ENCODE data around the gene KMT5B.

- TF ChIP-seq CTCF (IDR thresholded peaks at IDR 0.05): no peak
- no peak for TF ChIP-seq POLR2A (IDR thresholded peaks at IDR 0.05)
- TF ChIP-seq EP300 (IDR thresholded peaks at IDR 0.05): no peak
Measured at GRCh38 chr11:68133761-68134160, 79.3 kb downstream of the KMT5B start.
